Measurements from ENCODE around the gene MEF2A. TPM values are rescaled to one million over a fixed set of nuclear protein-coding genes. Genes with fewer than 3 reads are reported as not detected.

The MEF2A gene
- total RNA-seq, 1 donor from 2014 or later, result 25.4 TPM

GRCh38 chr15:99606646-99607045 is 40.9 kb downstream of the MEF2A start:
- no peak for DNase-seq

GRCh38 chr15:99613481-99613880 is 47.7 kb downstream of the MEF2A start:
- no peak for DNase-seq

- no peak for DNase-seq
These were observed 48.3 kb downstream of the MEF2A start for GRCh38 chr15:99613887-99614647.

GRCh38 chr15:99614749-99615288 is 49.0 kb downstream of the MEF2A start:
- peak; percentile 12 for DNase-seq

GRCh38 chr15:99615460-99615859 is 49.7 kb downstream of the MEF2A start:
- no peak for DNase-seq

- no peak for DNase-seq
These were observed 50.3 kb downstream of the MEF2A start for GRCh38 chr15:99616129-99616528.

GRCh38 chr15:99616773-99617342 is 51.1 kb downstream of the MEF2A start:
- DNase-seq, result no peak

- DNase-seq, result no peak
These were observed 53.2 kb downstream of the MEF2A start for GRCh38 chr15:99618941-99619411.

GRCh38 chr15:99619712-99620111 is 53.9 kb downstream of the MEF2A start:
- no peak for DNase-seq

- DNase-seq, result no peak
These were observed 54.4 kb downstream of the MEF2A start for GRCh38 chr15:99620178-99620577.

- no peak for DNase-seq
These were observed 56.0 kb downstream of the MEF2A start for GRCh38 chr15:99621767-99622166.

GRCh38 chr15:99628374-99629001 is 62.7 kb downstream of the MEF2A start:
- no peak for DNase-seq

- DNase-seq, result no peak
These were observed 64.9 kb downstream of the MEF2A start for GRCh38 chr15:99630607-99631131.

- DNase-seq, result peak; percentile 56
These were observed 65.5 kb downstream of the MEF2A start for GRCh38 chr15:99631255-99631654.

- no peak for DNase-seq
These were observed 66.7 kb downstream of the MEF2A start for GRCh38 chr15:99632521-99632920.

- no peak for DNase-seq
These were observed 67.9 kb downstream of the MEF2A start for GRCh38 chr15:99633655-99634054.

GRCh38 chr15:99634576-99634975 is 68.8 kb downstream of the MEF2A start:
- DNase-seq, result no peak

- DNase-seq, result no peak
These were observed 69.4 kb downstream of the MEF2A start for GRCh38 chr15:99635145-99635544.

GRCh38 chr15:99635794-99636193 is 70.0 kb downstream of the MEF2A start:
- DNase-seq, result no peak

GRCh38 chr15:99644913-99645542 is 79.2 kb downstream of the MEF2A start:
- DNase-seq, result no peak

- no peak for DNase-seq
These were observed 79.8 kb downstream of the MEF2A start for GRCh38 chr15:99645543-99645935.

- no peak for DNase-seq
These were observed 80.2 kb downstream of the MEF2A start for GRCh38 chr15:99645951-99646350.

Measured in dermis blood vessel endothelial cell (primary cell).